GM23338 (cell line): Measurements from ENCODE around the gene FAM177A1. TPM values are rescaled to one million over a fixed set of nuclear protein-coding genes. Genes with fewer than 3 reads are reported as not detected.

Experiments used
- ATAC-seq: fragments of 200-7000 bp; cut with Tn5 transposase; 3 replicates; pipeline ENCODE4 v1.9.1; 2020
- DNase-seq: peaks from one replicate; pipeline ENCODE4 v3.0.0-alpha.2; 2015; ENCODE audit warnings: low spot score
- H2AFZ ChIP-seq: fragments of 200-600 bp; sonication (generic); 2 replicates; pipeline ENCODE4 v1.8.0; 2016; ENCODE audit warnings: antibody characterized with exemption, mild to moderate bottlenecking, moderate library complexity
- H3F3A ChIP-seq: fragments of 200-600 bp; sonication (generic); replicated peaks from 2 replicates; pipeline ENCODE4 v1.8.0; 2017; ENCODE audit warnings: antibody characterized with exemption, mixed run types, low read depth
- H3K27ac ChIP-seq: fragments of 200-600 bp; sonication (generic); 2 replicates; pipeline ENCODE4 v1.6.1; 2016; ENCODE audit warnings: low read depth
- H3K27me3 ChIP-seq: fragments of 200-600 bp; sonication (generic); 2 replicates; pipeline ENCODE4 v1.8.0; 2016; ENCODE audit warnings: mild to moderate bottlenecking, mixed run types, moderate library complexity; ENCODE audit not compliant: insufficient read depth
- H3K36me3 ChIP-seq: fragments of 200-600 bp; sonication (generic); 2 replicates; pipeline ENCODE4 v1.8.0; 2016; ENCODE audit warnings: mild to moderate bottlenecking; ENCODE audit not compliant: insufficient read depth
- H3K4me1 ChIP-seq: fragments of 200-600 bp; sonication (generic); 2 replicates; pipeline ENCODE4 v1.8.0; 2016; ENCODE audit warnings: mild to moderate bottlenecking, moderate library complexity; ENCODE audit not compliant: insufficient read depth
- H3K4me2 ChIP-seq: fragments of 200-600 bp; sonication (generic); 2 replicates; pipeline ENCODE4 v1.7.1; 2017; ENCODE audit warnings: mixed run types
- H3K4me3 ChIP-seq: fragments of 200-600 bp; sonication (generic); 2 replicates; pipeline ENCODE4 v1.6.1; 2016; ENCODE audit warnings: mixed run types
- H3K79me2 ChIP-seq: fragments of 200-600 bp; sonication (generic); replicated peaks from 2 replicates; pipeline ENCODE4 v1.8.0; 2017; ENCODE audit warnings: mild to moderate bottlenecking; ENCODE audit not compliant: insufficient read depth
- H3K9me2 ChIP-seq: fragments of 200-600 bp; sonication (generic); 2 replicates; pipeline ENCODE4 v1.8.0; 2017; ENCODE audit not compliant: insufficient read depth
- H4K20me1 ChIP-seq: fragments of 200-600 bp; sonication (generic); replicated peaks from 2 replicates; pipeline ENCODE4 v1.8.0; 2017; ENCODE audit warnings: mild to moderate bottlenecking; ENCODE audit not compliant: insufficient read depth
- H3K27ac Mint-ChIP-seq: 2 replicates; pipeline ENCODE4 v1.8.0; 2020; ENCODE audit warnings: inconsistent platforms, mild to moderate bottlenecking, moderate library complexity, mixed read lengths
- H3K27me3 Mint-ChIP-seq: 3 replicates; pipeline ENCODE4 v1.8.0; 2022; ENCODE audit warnings: low read depth, mild to moderate bottlenecking, moderate library complexity, mixed read lengths, inconsistent platforms; ENCODE audit not compliant: insufficient read depth, poor library complexity
- H3K36me3 Mint-ChIP-seq: 3 replicates; pipeline ENCODE4 v1.8.0; 2021; ENCODE audit warnings: low read depth, mild to moderate bottlenecking, inconsistent platforms, moderate library complexity, mixed read lengths
- H3K4me1 Mint-ChIP-seq: 3 replicates; pipeline ENCODE4 v1.8.0; 2020; ENCODE audit warnings: mild to moderate bottlenecking, inconsistent platforms, mixed read lengths
- H3K4me3 Mint-ChIP-seq: 3 replicates; pipeline ENCODE4 v1.8.0; 2021; ENCODE audit warnings: moderate library complexity, mild to moderate bottlenecking, inconsistent platforms, mixed read lengths
- H3K9me3 Mint-ChIP-seq: 3 replicates; pipeline ENCODE4 v1.8.0; 2020; ENCODE audit warnings: moderate library complexity, mild to moderate bottlenecking, inconsistent platforms, mixed read lengths
- CREB1 ChIP-seq: fragments of 250-450 bp; sonication (Bioruptor Pico); IDR thresholded peaks from 2 replicates; pipeline ENCODE4 v1.5.0; 2020; ENCODE audit warnings: low read depth, mild to moderate bottlenecking, moderate library complexity
- EZH2 ChIP-seq: fragments of 200-600 bp; sonication (generic); IDR thresholded peaks from one replicate; pipeline ENCODE4 v1.8.0; 2017; ENCODE audit warnings: antibody characterized with exemption, mild to moderate bottlenecking, low read depth; ENCODE audit not compliant: unreplicated experiment
- EZH2phosphoT487 ChIP-seq: fragments of 200-600 bp; sonication (generic); IDR thresholded peaks from one replicate; pipeline ENCODE4 v1.8.1; 2018; ENCODE audit warnings: antibody characterized with exemption; ENCODE audit not compliant: unreplicated experiment
- JUNB ChIP-seq: IDR thresholded peaks from one replicate; pipeline ENCODE4 v1.6.1; 2016; ENCODE audit warnings: antibody characterized with exemption; ENCODE audit not compliant: unreplicated experiment
- NANOG ChIP-seq: IDR thresholded peaks from 2 replicates; pipeline ENCODE4 v1.6.1; 2016; ENCODE audit warnings: antibody characterized with exemption, borderline replicate concordance
- POLR2AphosphoS5 ChIP-seq: IDR thresholded peaks from 2 replicates; pipeline ENCODE4 v1.6.1; 2016; ENCODE audit warnings: antibody characterized with exemption, low read depth
- STAT1 ChIP-seq: IDR thresholded peaks from one replicate; pipeline ENCODE4 v1.6.1; 2016; ENCODE audit warnings: antibody characterized with exemption; ENCODE audit not compliant: unreplicated experiment
- ZNF114 ChIP-seq: fragments of 250-450 bp; sonication (Bioruptor Pico); IDR thresholded peaks from 2 replicates; pipeline ENCODE4 v1.5.0; 2020; ENCODE audit warnings: mild to moderate bottlenecking, moderate library complexity
- ZNF331 ChIP-seq: fragments of 250-450 bp; sonication (Bioruptor Pico); IDR thresholded peaks from 2 replicates; pipeline ENCODE4 v1.5.0; 2020; ENCODE audit warnings: low read depth, mild to moderate bottlenecking, moderate library complexity
- polyA plus RNA-seq: library from polyadenylated mRNA; unstranded; fragments of >200 nt; fragmentation: Nextera tagmentation; extraction: Ambion mirVana; gene quantifications from 2 replicates; pipeline ENCODE4 v1.2.1, GENCODE V29; 2016
- total RNA-seq: library from RNA; depleted of rRNA; stranded (reverse); fragments of >200 nt; shearing (Covaris generic); gene quantifications from 2 replicates; pipeline ENCODE4 v1.2.3, GENCODE V29; 2014
- TF ChIP-seq, protein P1 (sequence below): IDR thresholded peaks from one replicate; pipeline ENCODE4 v1.6.1; 2018; ENCODE audit warnings: antibody characterized with exemption; ENCODE audit not compliant: unreplicated experiment
- TF ChIP-seq, protein P2 (sequence below), 2 experiments: fragments of 200-600 bp in 1 of 2; sonication (generic) in 1 of 2; conservative IDR thresholded peaks; 2 replicates each; pipeline versions ENCODE4 v1.5.1 to v1.6.1; 2016 to 2017; ENCODE audit warnings: antibody characterized with exemption in 2 of 2, low read depth in 2 of 2, mild to moderate bottlenecking in 2 of 2, moderate library complexity in 1 of 2
- TF ChIP-seq, protein P3 (sequence below): IDR thresholded peaks from 2 replicates; pipeline ENCODE4 v1.6.1; 2016; ENCODE audit warnings: antibody characterized with exemption
- TF ChIP-seq, protein P4 (sequence below): fragments of 250-450 bp; sonication (Bioruptor Pico); IDR thresholded peaks from 2 replicates; pipeline ENCODE4 v1.5.0; 2020; ENCODE audit warnings: mild to moderate bottlenecking, moderate library complexity

The FAM177A1 gene
- total and polyA plus RNA-seq, 2 experiments from 2014 or later, result 22.8 to 72.5 TPM

DNA sequence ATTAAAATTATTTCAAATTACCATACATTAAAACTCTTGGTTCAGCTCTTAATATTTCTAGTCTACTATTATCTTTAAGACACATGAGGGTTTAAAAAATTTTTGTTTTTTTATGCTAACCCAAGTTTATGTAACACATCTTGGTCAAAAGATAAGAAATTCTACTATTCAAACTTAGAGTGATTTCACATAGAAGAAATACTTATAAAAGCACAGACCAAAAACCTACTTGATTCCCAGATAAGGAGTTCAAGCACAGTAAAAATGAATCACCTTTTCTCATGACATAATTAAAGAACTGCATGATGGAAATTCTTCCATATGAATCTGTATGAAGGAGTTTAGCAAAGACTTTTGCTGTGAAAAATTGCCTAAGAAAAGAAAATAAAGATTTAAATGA, 61.8 kb downstream of the FAM177A1 start:
- peaks cover 4% of the 10 kb centered on the region for H3K4me1 Mint-ChIP-seq
- H3K27ac Mint-ChIP-seq, result no peak overlapping the region
- Histone ChIP-seq H3K36me3 (peaks cover 34% of the 10 kb centered on the region), H3K27ac (no peak overlapping the region), H2AFZ (no peak overlapping the region), H4K20me1 (no peaks in the 10 kb centered on the region), H3K4me3 (no peak overlapping the region), H3K79me2 (0 out of 2 replicates have a peak, but pooled peaks cover 6% of the 10 kb centered on the region), H3K4me2 (no peak overlapping the region), H3K4me1 (peaks cover under 1% of the 10 kb centered on the region; the same call in 1 of the 2 replicates), H3F3A (no peaks in the 10 kb centered on the region), H3K27me3 (no peaks in the 10 kb centered on the region), H3K9me2 (no peaks in the 10 kb centered on the region)
- no peaks in the 10 kb centered on the region for H3K27me3 Mint-ChIP-seq
- peaks cover 14% of the 10 kb centered on the region; the same call in 2 of the 3 replicates for H3K9me3 Mint-ChIP-seq
- H3K36me3 Mint-ChIP-seq, result peaks cover 54% of the 10 kb centered on the region
- ATAC-seq (no peak), DNase-seq (no peak)
- H3K4me3 Mint-ChIP-seq, result no peak overlapping the region
- TF ChIP-seq CREB1 (no peak), ZNF114 (CRISPR knock-in tag) (no peak), EZH2phosphoT487 (no peak), STAT1 (no peak), JUNB (no peak), ZNF331 (CRISPR knock-in tag) (no peak), NANOG (no peak), EZH2 (no peak), POLR2AphosphoS5 (no peak)
- TF ChIP-seq, protein P1, sequence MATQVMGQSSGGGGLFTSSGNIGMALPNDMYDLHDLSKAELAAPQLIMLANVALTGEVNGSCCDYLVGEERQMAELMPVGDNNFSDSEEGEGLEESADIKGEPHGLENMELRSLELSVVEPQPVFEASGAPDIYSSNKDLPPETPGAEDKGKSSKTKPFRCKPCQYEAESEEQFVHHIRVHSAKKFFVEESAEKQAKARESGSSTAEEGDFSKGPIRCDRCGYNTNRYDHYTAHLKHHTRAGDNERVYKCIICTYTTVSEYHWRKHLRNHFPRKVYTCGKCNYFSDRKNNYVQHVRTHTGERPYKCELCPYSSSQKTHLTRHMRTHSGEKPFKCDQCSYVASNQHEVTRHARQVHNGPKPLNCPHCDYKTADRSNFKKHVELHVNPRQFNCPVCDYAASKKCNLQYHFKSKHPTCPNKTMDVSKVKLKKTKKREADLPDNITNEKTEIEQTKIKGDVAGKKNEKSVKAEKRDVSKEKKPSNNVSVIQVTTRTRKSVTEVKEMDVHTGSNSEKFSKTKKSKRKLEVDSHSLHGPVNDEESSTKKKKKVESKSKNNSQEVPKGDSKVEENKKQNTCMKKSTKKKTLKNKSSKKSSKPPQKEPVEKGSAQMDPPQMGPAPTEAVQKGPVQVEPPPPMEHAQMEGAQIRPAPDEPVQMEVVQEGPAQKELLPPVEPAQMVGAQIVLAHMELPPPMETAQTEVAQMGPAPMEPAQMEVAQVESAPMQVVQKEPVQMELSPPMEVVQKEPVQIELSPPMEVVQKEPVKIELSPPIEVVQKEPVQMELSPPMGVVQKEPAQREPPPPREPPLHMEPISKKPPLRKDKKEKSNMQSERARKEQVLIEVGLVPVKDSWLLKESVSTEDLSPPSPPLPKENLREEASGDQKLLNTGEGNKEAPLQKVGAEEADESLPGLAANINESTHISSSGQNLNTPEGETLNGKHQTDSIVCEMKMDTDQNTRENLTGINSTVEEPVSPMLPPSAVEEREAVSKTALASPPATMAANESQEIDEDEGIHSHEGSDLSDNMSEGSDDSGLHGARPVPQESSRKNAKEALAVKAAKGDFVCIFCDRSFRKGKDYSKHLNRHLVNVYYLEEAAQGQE, result no peak
- TF ChIP-seq, protein P2, sequence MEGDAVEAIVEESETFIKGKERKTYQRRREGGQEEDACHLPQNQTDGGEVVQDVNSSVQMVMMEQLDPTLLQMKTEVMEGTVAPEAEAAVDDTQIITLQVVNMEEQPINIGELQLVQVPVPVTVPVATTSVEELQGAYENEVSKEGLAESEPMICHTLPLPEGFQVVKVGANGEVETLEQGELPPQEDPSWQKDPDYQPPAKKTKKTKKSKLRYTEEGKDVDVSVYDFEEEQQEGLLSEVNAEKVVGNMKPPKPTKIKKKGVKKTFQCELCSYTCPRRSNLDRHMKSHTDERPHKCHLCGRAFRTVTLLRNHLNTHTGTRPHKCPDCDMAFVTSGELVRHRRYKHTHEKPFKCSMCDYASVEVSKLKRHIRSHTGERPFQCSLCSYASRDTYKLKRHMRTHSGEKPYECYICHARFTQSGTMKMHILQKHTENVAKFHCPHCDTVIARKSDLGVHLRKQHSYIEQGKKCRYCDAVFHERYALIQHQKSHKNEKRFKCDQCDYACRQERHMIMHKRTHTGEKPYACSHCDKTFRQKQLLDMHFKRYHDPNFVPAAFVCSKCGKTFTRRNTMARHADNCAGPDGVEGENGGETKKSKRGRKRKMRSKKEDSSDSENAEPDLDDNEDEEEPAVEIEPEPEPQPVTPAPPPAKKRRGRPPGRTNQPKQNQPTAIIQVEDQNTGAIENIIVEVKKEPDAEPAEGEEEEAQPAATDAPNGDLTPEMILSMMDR (conservative IDR thresholded peaks at IDR 0.05; ENCODE audit: low read depth in 2 of 2), result no peak
- TF ChIP-seq, protein P3, sequence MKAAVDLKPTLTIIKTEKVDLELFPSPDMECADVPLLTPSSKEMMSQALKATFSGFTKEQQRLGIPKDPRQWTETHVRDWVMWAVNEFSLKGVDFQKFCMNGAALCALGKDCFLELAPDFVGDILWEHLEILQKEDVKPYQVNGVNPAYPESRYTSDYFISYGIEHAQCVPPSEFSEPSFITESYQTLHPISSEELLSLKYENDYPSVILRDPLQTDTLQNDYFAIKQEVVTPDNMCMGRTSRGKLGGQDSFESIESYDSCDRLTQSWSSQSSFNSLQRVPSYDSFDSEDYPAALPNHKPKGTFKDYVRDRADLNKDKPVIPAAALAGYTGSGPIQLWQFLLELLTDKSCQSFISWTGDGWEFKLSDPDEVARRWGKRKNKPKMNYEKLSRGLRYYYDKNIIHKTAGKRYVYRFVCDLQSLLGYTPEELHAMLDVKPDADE, result no peak
- TF ChIP-seq, protein P4, sequence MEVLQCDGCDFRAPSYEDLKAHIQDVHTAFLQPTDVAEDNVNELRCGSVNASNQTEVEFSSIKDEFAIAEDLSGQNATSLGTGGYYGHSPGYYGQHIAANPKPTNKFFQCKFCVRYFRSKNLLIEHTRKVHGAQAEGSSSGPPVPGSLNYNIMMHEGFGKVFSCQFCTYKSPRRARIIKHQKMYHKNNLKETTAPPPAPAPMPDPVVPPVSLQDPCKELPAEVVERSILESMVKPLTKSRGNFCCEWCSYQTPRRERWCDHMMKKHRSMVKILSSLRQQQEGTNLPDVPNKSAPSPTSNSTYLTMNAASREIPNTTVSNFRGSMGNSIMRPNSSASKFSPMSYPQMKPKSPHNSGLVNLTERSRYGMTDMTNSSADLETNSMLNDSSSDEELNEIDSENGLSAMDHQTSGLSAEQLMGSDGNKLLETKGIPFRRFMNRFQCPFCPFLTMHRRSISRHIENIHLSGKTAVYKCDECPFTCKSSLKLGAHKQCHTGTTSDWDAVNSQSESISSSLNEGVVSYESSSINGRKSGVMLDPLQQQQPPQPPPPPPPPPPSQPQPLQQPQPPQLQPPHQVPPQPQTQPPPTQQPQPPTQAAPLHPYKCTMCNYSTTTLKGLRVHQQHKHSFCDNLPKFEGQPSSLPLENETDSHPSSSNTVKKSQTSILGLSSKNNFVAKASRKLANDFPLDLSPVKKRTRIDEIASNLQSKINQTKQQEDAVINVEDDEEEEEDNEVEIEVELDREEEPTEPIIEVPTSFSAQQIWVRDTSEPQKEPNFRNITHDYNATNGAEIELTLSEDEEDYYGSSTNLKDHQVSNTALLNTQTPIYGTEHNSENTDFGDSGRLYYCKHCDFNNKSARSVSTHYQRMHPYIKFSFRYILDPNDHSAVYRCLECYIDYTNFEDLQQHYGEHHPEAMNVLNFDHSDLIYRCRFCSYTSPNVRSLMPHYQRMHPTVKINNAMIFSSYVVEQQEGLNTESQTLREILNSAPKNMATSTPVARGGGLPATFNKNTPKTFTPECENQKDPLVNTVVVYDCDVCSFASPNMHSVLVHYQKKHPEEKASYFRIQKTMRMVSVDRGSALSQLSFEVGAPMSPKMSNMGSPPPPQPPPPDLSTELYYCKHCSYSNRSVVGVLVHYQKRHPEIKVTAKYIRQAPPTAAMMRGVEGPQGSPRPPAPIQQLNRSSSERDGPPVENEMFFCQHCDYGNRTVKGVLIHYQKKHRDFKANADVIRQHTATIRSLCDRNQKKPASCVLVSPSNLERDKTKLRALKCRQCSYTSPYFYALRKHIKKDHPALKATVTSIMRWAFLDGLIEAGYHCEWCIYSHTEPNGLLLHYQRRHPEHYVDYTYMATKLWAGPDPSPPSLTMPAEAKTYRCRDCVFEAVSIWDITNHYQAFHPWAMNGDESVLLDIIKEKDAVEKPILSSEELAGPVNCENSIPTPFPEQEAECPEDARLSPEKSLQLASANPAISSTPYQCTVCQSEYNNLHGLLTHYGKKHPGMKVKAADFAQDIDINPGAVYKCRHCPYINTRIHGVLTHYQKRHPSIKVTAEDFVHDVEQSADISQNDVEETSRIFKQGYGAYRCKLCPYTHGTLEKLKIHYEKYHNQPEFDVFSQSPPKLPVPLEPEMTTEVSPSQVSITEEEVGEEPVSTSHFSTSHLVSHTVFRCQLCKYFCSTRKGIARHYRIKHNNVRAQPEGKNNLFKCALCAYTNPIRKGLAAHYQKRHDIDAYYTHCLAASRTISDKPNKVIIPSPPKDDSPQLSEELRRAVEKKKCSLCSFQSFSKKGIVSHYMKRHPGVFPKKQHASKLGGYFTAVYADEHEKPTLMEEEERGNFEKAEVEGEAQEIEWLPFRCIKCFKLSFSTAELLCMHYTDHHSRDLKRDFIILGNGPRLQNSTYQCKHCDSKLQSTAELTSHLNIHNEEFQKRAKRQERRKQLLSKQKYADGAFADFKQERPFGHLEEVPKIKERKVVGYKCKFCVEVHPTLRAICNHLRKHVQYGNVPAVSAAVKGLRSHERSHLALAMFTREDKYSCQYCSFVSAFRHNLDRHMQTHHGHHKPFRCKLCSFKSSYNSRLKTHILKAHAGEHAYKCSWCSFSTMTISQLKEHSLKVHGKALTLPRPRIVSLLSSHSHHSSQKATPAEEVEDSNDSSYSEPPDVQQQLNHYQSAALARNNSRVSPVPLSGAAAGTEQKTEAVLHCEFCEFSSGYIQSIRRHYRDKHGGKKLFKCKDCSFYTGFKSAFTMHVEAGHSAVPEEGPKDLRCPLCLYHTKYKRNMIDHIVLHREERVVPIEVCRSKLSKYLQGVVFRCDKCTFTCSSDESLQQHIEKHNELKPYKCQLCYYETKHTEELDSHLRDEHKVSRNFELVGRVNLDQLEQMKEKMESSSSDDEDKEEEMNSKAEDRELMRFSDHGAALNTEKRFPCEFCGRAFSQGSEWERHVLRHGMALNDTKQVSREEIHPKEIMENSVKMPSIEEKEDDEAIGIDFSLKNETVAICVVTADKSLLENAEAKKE, result no peak
